Astrocyte (in vitro differentiated cells and primary cell): Measurements from ENCODE around the gene HSF2BP.

Experiments
- CTCF ChIP-seq: IDR thresholded peaks from 2 replicates; pipeline ENCODE4 v1.5.1; 2011; ENCODE audit warnings: low read depth, mild to moderate bottlenecking, inconsistent platforms, low read length, moderate library complexity; ENCODE audit not compliant: insufficient read depth
- EZH2 ChIP-seq: IDR thresholded peaks from 2 replicates; pipeline ENCODE4 v1.6.1; 2012; ENCODE audit warnings: mild to moderate bottlenecking, low read length, inconsistent platforms; ENCODE audit not compliant: insufficient read depth

DNA sequence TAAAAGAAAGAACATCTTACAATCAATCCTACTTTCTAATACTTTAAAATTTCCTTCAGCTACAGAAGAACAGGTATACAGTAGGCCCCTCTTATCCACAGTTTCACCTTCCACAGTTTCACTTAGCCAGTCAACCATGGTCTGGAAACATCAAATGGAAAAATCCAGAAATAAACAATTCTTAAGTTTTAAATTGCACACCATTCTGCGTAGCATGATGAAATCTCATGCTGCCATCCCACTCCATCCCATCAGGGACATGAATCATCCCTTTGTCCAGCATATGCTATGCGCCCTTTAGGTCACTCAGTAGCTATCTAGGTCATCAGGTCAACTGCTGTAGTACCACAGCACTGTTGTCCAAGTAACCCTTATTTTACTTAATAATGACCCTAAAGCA, 67.7 kb downstream of the HSF2BP start:
- TF ChIP-seq CTCF (no peak), EZH2 (no peak)
